ENCODE data around the gene PSMB1. TPM values are rescaled to one million over a fixed set of nuclear protein-coding genes. Genes with fewer than 3 reads are reported as not detected.

Gene PSMB1
- total and polyA plus RNA-seq, 2 donors (not counting 1 experiment from before 2014, with no cell fraction given) = 94.3 to 134 TPM

DNA sequence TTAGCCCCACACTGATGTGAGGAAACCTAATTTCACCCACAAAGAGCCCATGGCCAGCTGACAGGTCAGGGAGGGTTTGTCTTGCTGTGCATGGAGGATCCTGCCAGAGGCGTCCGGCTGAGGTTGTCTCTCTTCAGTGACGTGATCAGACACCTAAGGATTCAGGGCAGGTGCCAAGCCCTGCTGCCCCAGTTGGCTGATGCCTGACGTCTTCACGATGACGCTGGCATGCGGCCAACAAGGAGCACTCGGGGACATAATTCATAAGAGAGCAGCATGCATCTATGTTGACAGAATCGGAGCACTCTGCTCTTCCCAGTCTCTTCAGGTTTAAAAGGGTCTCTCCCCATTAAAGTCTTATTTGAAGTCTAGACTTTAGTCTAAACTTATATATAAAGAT, 47.8 kb downstream of the PSMB1 start:
- Histone ChIP-seq H3K27ac (ENCODE audit: low read length in 2 of 2) (no peak overlapping the region), H3K27me3 (replicated peaks in 1 of 4; ENCODE audit: control extremely low read depth in 1 of 4, control insufficient read depth in 3 of 4, insufficient read depth in 4 of 4, low read length in 3 of 4) (peaks cover 0 to 16% (median 3%) of the 10 kb centered on the region in 4 experiments), H3K79me2 (ENCODE audit: control insufficient read depth, insufficient read depth, low read length) (no peaks in the 10 kb centered on the region), H3K36me3 (replicated peaks in 1 of 2; ENCODE audit: control extremely low read depth in 1 of 2, control insufficient read depth in 1 of 2, extremely low read depth in 1 of 2, insufficient read depth in 2 of 2, low read length in 1 of 2) (no peaks in the 10 kb centered on the region), H3K9me3 (ENCODE audit: control extremely low read depth in 1 of 3, control insufficient read depth in 2 of 3, insufficient read depth in 1 of 3, low read length in 2 of 3) (peaks cover 0 to 31% (median 4%) of the 10 kb centered on the region in 3 donors), H2AFZ (ENCODE audit: insufficient read depth, low read depth, low read length, poor library complexity, severe bottlenecking) (no peak overlapping the region), H3K4me1 (ENCODE audit: control insufficient read depth in 2 of 2, insufficient read depth in 2 of 2, low read length in 2 of 2) (no peaks in the 10 kb centered on the region), H3K9ac (ENCODE audit: low read length) (no peak overlapping the region), H4K20me1 (ENCODE audit: control insufficient read depth, insufficient read depth, low read length, poor library complexity, severe bottlenecking) (no peaks in the 10 kb centered on the region), H3K4me2 (replicated peaks; ENCODE audit: low read depth, low read length, poor library complexity, severe bottlenecking) (no peak overlapping the region), H3K4me3 (ENCODE audit: control extremely low read depth in 1 of 5, extremely low read depth in 1 of 5, insufficient read depth in 1 of 5, low read depth in 2 of 5, low read length in 4 of 5) (no peak overlapping the region)
- H3K4me3 Mint-ChIP-seq = no peak overlapping the region
- TF ChIP-seq, protein P1, sequence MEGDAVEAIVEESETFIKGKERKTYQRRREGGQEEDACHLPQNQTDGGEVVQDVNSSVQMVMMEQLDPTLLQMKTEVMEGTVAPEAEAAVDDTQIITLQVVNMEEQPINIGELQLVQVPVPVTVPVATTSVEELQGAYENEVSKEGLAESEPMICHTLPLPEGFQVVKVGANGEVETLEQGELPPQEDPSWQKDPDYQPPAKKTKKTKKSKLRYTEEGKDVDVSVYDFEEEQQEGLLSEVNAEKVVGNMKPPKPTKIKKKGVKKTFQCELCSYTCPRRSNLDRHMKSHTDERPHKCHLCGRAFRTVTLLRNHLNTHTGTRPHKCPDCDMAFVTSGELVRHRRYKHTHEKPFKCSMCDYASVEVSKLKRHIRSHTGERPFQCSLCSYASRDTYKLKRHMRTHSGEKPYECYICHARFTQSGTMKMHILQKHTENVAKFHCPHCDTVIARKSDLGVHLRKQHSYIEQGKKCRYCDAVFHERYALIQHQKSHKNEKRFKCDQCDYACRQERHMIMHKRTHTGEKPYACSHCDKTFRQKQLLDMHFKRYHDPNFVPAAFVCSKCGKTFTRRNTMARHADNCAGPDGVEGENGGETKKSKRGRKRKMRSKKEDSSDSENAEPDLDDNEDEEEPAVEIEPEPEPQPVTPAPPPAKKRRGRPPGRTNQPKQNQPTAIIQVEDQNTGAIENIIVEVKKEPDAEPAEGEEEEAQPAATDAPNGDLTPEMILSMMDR (IDR thresholded peaks at IDR 0.05) = no peak
- TF ChIP-seq EZH2 (IDR thresholded peaks at IDR 0.05; ENCODE audit: borderline replicate concordance, insufficient read depth, low read depth, low read length, poor library complexity, severe bottlenecking) = no peak
- H3K27me3 Mint-ChIP-seq = peaks cover 35% of the 10 kb centered on the region
- CTCF ChIA-PET = interaction anchor here (0.6 kb wide), 1 partner anchor 585 kb away, joined by 3 read pairs; no protein-coding TSS in a partner anchor
- H3K9me3 Mint-ChIP-seq (ENCODE audit: insufficient read depth) = peaks cover 15% of the 10 kb centered on the region
- no peaks in the 10 kb centered on the region for H3K4me1 Mint-ChIP-seq
- DNase-seq (no peak), ATAC-seq (ENCODE audit: low read depth) (no peak)
- 62% methylated on average over 8 of the region's 9 CpGs for WGBS (ENCODE audit: insufficient coverage)
- intact Hi-C loops (cut with micrococcal nuclease) = no loop called here
- POLR2A ChIA-PET = no interaction called here
- no peak overlapping the region for H3K27ac Mint-ChIP-seq

DNA sequence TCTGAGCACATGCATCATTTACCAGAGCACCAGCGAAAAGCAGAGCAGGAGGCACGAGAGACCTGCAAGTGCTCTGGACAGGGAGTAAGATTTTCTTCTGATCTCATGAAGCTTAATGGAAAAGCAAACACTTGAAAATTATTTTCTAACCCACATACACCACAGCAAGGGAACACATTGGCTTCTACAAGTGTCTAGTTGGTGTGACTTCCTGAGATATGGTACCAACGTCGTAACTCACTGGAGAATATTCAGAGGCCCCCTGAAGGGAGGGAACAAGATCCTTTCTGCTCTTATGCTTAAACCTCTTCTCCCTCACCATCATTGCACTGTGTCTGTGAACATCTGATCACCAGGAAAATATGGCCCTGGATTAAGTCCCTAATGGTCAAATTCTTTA, 48.6 kb downstream of the PSMB1 start:
- H3K4me2 ChIP-seq (replicated peaks; ENCODE audit: low read depth, low read length, poor library complexity, severe bottlenecking) = no peak overlapping the region
- H3K27me3 Mint-ChIP-seq = peaks cover 43% of the 10 kb centered on the region

More for the DNA sequence above, 48.6 kb downstream of the PSMB1 start:
- no peak overlapping the region for H2AFZ ChIP-seq (ENCODE audit: insufficient read depth, low read depth, low read length, poor library complexity, severe bottlenecking)
- TF ChIP-seq, protein P1 (IDR thresholded peaks at IDR 0.05) = no peak
- TF ChIP-seq EZH2 (IDR thresholded peaks at IDR 0.05; ENCODE audit: borderline replicate concordance, insufficient read depth, low read depth, low read length, poor library complexity, severe bottlenecking) = no peak
- H3K9me3 Mint-ChIP-seq (ENCODE audit: insufficient read depth) = peaks cover 15% of the 10 kb centered on the region
- H3K9ac ChIP-seq (ENCODE audit: low read length) = no peak overlapping the region
- peaks cover 0 to 31% (median 4%) of the 10 kb centered on the region in 3 donors for H3K9me3 ChIP-seq (ENCODE audit: control extremely low read depth in 1 of 3, control insufficient read depth in 2 of 3, insufficient read depth in 1 of 3, low read length in 2 of 3)
- no peak overlapping the region for H3K4me3 ChIP-seq (ENCODE audit: control extremely low read depth in 1 of 5, extremely low read depth in 1 of 5, insufficient read depth in 1 of 5, low read depth in 2 of 5, low read length in 4 of 5)
- H3K4me1 ChIP-seq (ENCODE audit: control insufficient read depth in 2 of 2, insufficient read depth in 2 of 2, low read length in 2 of 2) = no peaks in the 10 kb centered on the region
- H3K4me3 Mint-ChIP-seq = no peak overlapping the region
- POLR2A ChIA-PET = no interaction called here
- DNase-seq = no peak
- no peaks in the 10 kb centered on the region for H3K79me2 ChIP-seq (ENCODE audit: control insufficient read depth, insufficient read depth, low read length)
- intact Hi-C loops (cut with micrococcal nuclease) = no loop called here
- no peak for ATAC-seq (ENCODE audit: low read depth)
- H3K27ac Mint-ChIP-seq = no peak overlapping the region
- peaks cover 0 to 20% (median 7%) of the 10 kb centered on the region in 4 experiments for H3K27me3 ChIP-seq (replicated peaks in 1 of 4; ENCODE audit: control extremely low read depth in 1 of 4, control insufficient read depth in 3 of 4, insufficient read depth in 4 of 4, low read length in 3 of 4)
- CTCF ChIA-PET = no interaction called here
- WGBS (ENCODE audit: insufficient coverage) = 0% methylated on average over 1 of the region's 4 CpGs
- no peaks in the 10 kb centered on the region for H4K20me1 ChIP-seq (ENCODE audit: control insufficient read depth, insufficient read depth, low read length, poor library complexity, severe bottlenecking)
- no peaks in the 10 kb centered on the region for H3K4me1 Mint-ChIP-seq
- H3K27ac ChIP-seq (ENCODE audit: low read length in 2 of 2) = no peak overlapping the region
- H3K36me3 ChIP-seq (replicated peaks in 1 of 2; ENCODE audit: control extremely low read depth in 1 of 2, control insufficient read depth in 1 of 2, extremely low read depth in 1 of 2, insufficient read depth in 2 of 2, low read length in 1 of 2) = no peaks in the 10 kb centered on the region
